H1 (cell line): Measurements from ENCODE around the gene TTLL9. TPM values are rescaled to one million over a fixed set of nuclear protein-coding genes. Genes with fewer than 3 reads are reported as not detected.
A peak's percentile ranks its signal among the peaks of the same experiment; 100 is the strongest.

Source experiments
- CTCF ChIA-PET: fragments of 300-600 bp; sonication (Branson Sonifier 250); formaldehyde crosslinking; loops from one replicate; lab custom pipeline; 2021; ENCODE audit not compliant: partially characterized antibody; lab: Charles Lee
- POLR2A ChIA-PET: fragments of 300-600 bp; sonication (Branson Sonifier 250); formaldehyde crosslinking; loops from one replicate; lab custom pipeline; 2021; ENCODE audit warnings: inconsistent platforms; ENCODE audit not compliant: partially characterized antibody; lab: Charles Lee
- DNase-seq, 2 experiments: peaks; one replicate each; pipeline versions ENCODE4 v3.0.0 to v3.0.0-alpha.2; 2010 to 2022; ENCODE audit warnings: low spot score in 2 of 2, low read depth in 1 of 2, mixed read lengths in 1 of 2
- FAIRE-seq: peaks from 2 replicates; lab custom pipeline; 2011; peaks lifted over from hg19 to GRCh38; lab: Jason Lieb, UNC
- H2AFZ ChIP-seq: 2 replicates; pipeline ENCODE4 v1.8.1; 2012; ENCODE audit warnings: low read length, inconsistent platforms
- H2AK5ac ChIP-seq: 2 replicates; pipeline ENCODE4 v1.6.1; 2013; ENCODE audit warnings: low read depth, low read length
- H2BK120ac ChIP-seq: replicated peaks from 2 replicates; pipeline ENCODE3; 2013; ENCODE audit warnings: low read depth, low read length, inconsistent platforms
- H2BK12ac ChIP-seq: 2 replicates; pipeline ENCODE4 v1.6.1; 2013; ENCODE audit warnings: low read depth, low read length
- H2BK15ac ChIP-seq: 2 replicates; pipeline ENCODE4 v1.6.1; 2013; ENCODE audit warnings: low read length
- H2BK20ac ChIP-seq: 2 replicates; pipeline ENCODE4 v1.6.1; 2013; ENCODE audit warnings: low read length
- H2BK5ac ChIP-seq: 2 replicates; pipeline ENCODE4 v1.6.1; 2013; ENCODE audit warnings: low read depth, low read length
- H3K14ac ChIP-seq: 2 replicates; pipeline ENCODE4 v1.6.1; 2013; ENCODE audit warnings: inconsistent platforms; ENCODE audit not compliant: insufficient read length
- H3K18ac ChIP-seq: 2 replicates; pipeline ENCODE4 v1.6.1; 2013; ENCODE audit warnings: low read length; ENCODE audit errors: extremely low read depth
- H3K23ac ChIP-seq: 2 replicates; pipeline ENCODE4 v1.6.1; 2013; ENCODE audit warnings: inconsistent platforms; ENCODE audit not compliant: insufficient read length
- H3K23me2 ChIP-seq: 2 replicates; pipeline ENCODE4 v1.6.1; 2013; ENCODE audit warnings: low read depth, low read length
- H3K27ac ChIP-seq: 2 replicates; pipeline ENCODE4 v1.6.1; 2011; ENCODE audit warnings: low read depth, low read length, inconsistent platforms
- H3K27me3 ChIP-seq, 4 experiments: replicated peaks in 1 of 4; 1 replicate in 1 of 4; 2 replicates in 3 of 4; pipeline versions ENCODE4 v1.6.1 to v1.8.1; 2011 to 2013; ENCODE audit warnings: low read length in 3 of 4, mild to moderate bottlenecking in 3 of 4, inconsistent platforms in 2 of 4, mixed read lengths in 2 of 4, moderate library complexity in 1 of 4; ENCODE audit not compliant: control insufficient read depth in 3 of 4, insufficient read depth in 3 of 4; ENCODE audit errors: extremely low read depth in 1 of 4
- H3K36me3 ChIP-seq, 4 experiments: 2 replicates each; pipeline versions ENCODE4 v1.6.1 to v1.8.1; 2011 to 2013; ENCODE audit warnings: mild to moderate bottlenecking in 4 of 4, low read length in 3 of 4, moderate library complexity in 2 of 4, control low read depth in 1 of 4, inconsistent platforms in 1 of 4; ENCODE audit not compliant: insufficient read depth in 4 of 4, control insufficient read depth in 2 of 4
- H3K4ac ChIP-seq: replicated peaks from 2 replicates; pipeline ENCODE3; 2013; ENCODE audit warnings: low read length, low read depth, mixed read lengths, inconsistent platforms; ENCODE audit not compliant: insufficient read length
- H3K4me1 ChIP-seq, 4 experiments: replicated peaks in 1 of 4; 1 replicate in 1 of 4; 2 replicates in 3 of 4; pipeline versions ENCODE4 v1.6.1 to v1.8.1; 2011 to 2013; ENCODE audit warnings: low read length in 3 of 4, inconsistent platforms in 2 of 4, mixed read lengths in 1 of 4; ENCODE audit not compliant: insufficient read depth in 4 of 4, control insufficient read depth in 3 of 4
- H3K4me2 ChIP-seq, 2 experiments: 2 replicates each; pipeline versions ENCODE4 v1.6.1 to v1.8.1; 2011 to 2013; ENCODE audit warnings: low read depth in 2 of 2, low read length in 2 of 2, control low read depth in 1 of 2, inconsistent platforms in 1 of 2, mild to moderate bottlenecking in 1 of 2; ENCODE audit not compliant: insufficient read depth in 1 of 2
- H3K4me3 ChIP-seq, 4 experiments: fragments of 200-600, 300-600 bp in 1 of 4; sonication (generic), shearing (Covaris generic), sonication (Bioruptor Twin) in 1 of 4; 2 replicates each; pipeline versions ENCODE4 v1.5.1 to v1.8.1; 2011 to 2016; ENCODE audit warnings: low read length in 4 of 4, low read depth in 3 of 4, control low read depth in 2 of 4, inconsistent platforms in 2 of 4, mild to moderate bottlenecking in 2 of 4, mixed read lengths in 1 of 4, moderate library complexity in 1 of 4; ENCODE audit not compliant: insufficient read depth in 2 of 4; ENCODE audit errors: extremely low read depth in 1 of 4
- H3K56ac ChIP-seq: replicated peaks from 2 replicates; pipeline ENCODE3; 2013; ENCODE audit warnings: low read depth, mild to moderate bottlenecking, mixed read lengths, low read length, inconsistent platforms; ENCODE audit not compliant: insufficient read length
- H3K79me1 ChIP-seq: 2 replicates; pipeline ENCODE4 v1.6.1; 2013; ENCODE audit warnings: low read depth, low read length, control low read depth
- H3K79me2 ChIP-seq, 2 experiments: 2 replicates each; pipeline versions ENCODE4 v1.6.1 to v1.8.1; 2012 to 2013; ENCODE audit warnings: low read length in 2 of 2, mild to moderate bottlenecking in 2 of 2, inconsistent platforms in 1 of 2; ENCODE audit not compliant: insufficient read depth in 2 of 2, control insufficient read depth in 1 of 2
- H3K9ac ChIP-seq, 4 experiments: replicated peaks in 1 of 4; 1 replicate in 1 of 4; 2 replicates in 3 of 4; pipeline versions ENCODE4 v1.6.1 to v1.8.1; 2011 to 2013; ENCODE audit warnings: low read depth in 3 of 4, low read length in 3 of 4, control low read depth in 2 of 4, mild to moderate bottlenecking in 2 of 4, moderate library complexity in 2 of 4, inconsistent platforms in 1 of 4; ENCODE audit errors: extremely low read depth in 1 of 4
- H3K9me3 ChIP-seq, 2 experiments: 2 replicates each; pipeline versions ENCODE4 v1.6.1 to v1.8.1; 2012 to 2013; ENCODE audit warnings: mild to moderate bottlenecking in 2 of 2, moderate library complexity in 2 of 2, control low read depth in 1 of 2, inconsistent platforms in 1 of 2, low read depth in 1 of 2, low read length in 1 of 2, mixed read lengths in 1 of 2; ENCODE audit not compliant: insufficient read depth in 2 of 2
- H4K20me1 ChIP-seq, 2 experiments: replicated peaks in 1 of 2; 2 replicates each; pipeline versions ENCODE3 to v1.8.1; 2011 to 2013; ENCODE audit warnings: inconsistent platforms in 2 of 2, low read length in 2 of 2, mild to moderate bottlenecking in 1 of 2; ENCODE audit not compliant: insufficient read depth in 2 of 2, control insufficient read depth in 1 of 2
- H4K5ac ChIP-seq: 2 replicates; pipeline ENCODE4 v1.6.1; 2013; ENCODE audit warnings: low read length, low read depth, mixed read lengths, inconsistent platforms; ENCODE audit not compliant: insufficient read length
- H4K8ac ChIP-seq: 2 replicates; pipeline ENCODE4 v1.8.0; 2013; ENCODE audit warnings: mild to moderate bottlenecking, moderate library complexity, low read length, inconsistent platforms; ENCODE audit not compliant: insufficient read depth; ENCODE audit errors: extremely low read depth
- H4K91ac ChIP-seq: replicated peaks from 2 replicates; pipeline ENCODE3; 2013; ENCODE audit warnings: low read length, mixed read lengths, inconsistent platforms; ENCODE audit not compliant: insufficient read length
- ATF3 ChIP-seq: IDR thresholded peaks from 2 replicates; pipeline ENCODE4 v1.6.1; 2011; ENCODE audit warnings: low read depth, mild to moderate bottlenecking, low read length; ENCODE audit not compliant: insufficient read depth
- GABPA ChIP-seq: IDR thresholded peaks from 2 replicates; pipeline ENCODE4 v1.6.1; 2011; ENCODE audit warnings: mild to moderate bottlenecking, low read length, moderate library complexity, borderline replicate concordance; ENCODE audit not compliant: insufficient read depth
- JUN ChIP-seq: IDR thresholded peaks from 2 replicates; pipeline ENCODE4 v1.6.1; 2011; ENCODE audit warnings: low read depth, mild to moderate bottlenecking, improper control_type of control experiment, low read length
- POU5F1 ChIP-seq: IDR thresholded peaks from 2 replicates; pipeline ENCODE4 v1.6.1; 2011; ENCODE audit warnings: low read depth, mild to moderate bottlenecking, low read length, moderate library complexity
- RAD21 ChIP-seq, 2 experiments: IDR thresholded peaks in 1 of 2; conservative IDR thresholded peaks in 1 of 2; 2 replicates each; pipeline ENCODE4 v1.6.1; 2011; ENCODE audit warnings: low read depth in 2 of 2, low read length in 2 of 2, improper control_type of control experiment in 1 of 2, inconsistent platforms in 1 of 2, mild to moderate bottlenecking in 1 of 2, moderate library complexity in 1 of 2
- SIRT6 ChIP-seq: IDR thresholded peaks from one replicate; pipeline ENCODE4 v1.7.1; 2012; ENCODE audit warnings: low read length, inconsistent platforms
- SP4 ChIP-seq: IDR thresholded peaks from 2 replicates; pipeline ENCODE4 v1.6.1; 2012; ENCODE audit warnings: low read length, inconsistent platforms
- TAF7 ChIP-seq: optimal IDR thresholded peaks from 2 replicates; pipeline ENCODE3; 2011; ENCODE audit warnings: low read depth, mild to moderate bottlenecking, inconsistent platforms, low read length, moderate library complexity, borderline replicate concordance
- YY1 ChIP-seq: IDR thresholded peaks from 2 replicates; pipeline ENCODE4 v1.6.1; 2011; ENCODE audit warnings: low read depth, mild to moderate bottlenecking, low read length
- WGBS, 2 experiments: shearing (Covaris generic) in 1 of 2; methylation state at CpG; one replicate each; pipeline versions ENCODE4 v1.1.6 to v1.1.7; 2013 to 2015; ENCODE audit warnings: low lambda C conversion rate in 2 of 2, mixed read lengths in 2 of 2, inconsistent platforms in 1 of 2, low coverage in 1 of 2, missing lambda C conversion rate in 1 of 2; ENCODE audit not compliant: insufficient replicate concordance in 2 of 2, insufficient coverage in 1 of 2, insufficient read length in 1 of 2; ENCODE audit errors: extremely low coverage in 1 of 2, missing lambda C conversion rate in 1 of 2; 5-methylcytosine and 5-hydroxymethylcytosine counted together
- polyA plus RNA-seq, 7 experiments: library from polyadenylated mRNA; depleted of rRNA in 3 of 7; stranded (reverse) in 5 of 7; unstranded in 2 of 7; fragments of >200 nt in 5 of 7; fragments of 200-250 nt in 2 of 7; gene quantifications; 1 replicate in 5 of 7; 2 replicates in 1 of 7; 4 replicates in 1 of 7; pipeline versions ENCODE4 v1.2.1 to v1.2.3, GENCODE V29; 2011 to 2013; ENCODE audit warnings: missing spikeins in 2 of 7, mixed read lengths in 2 of 7
- total RNA-seq: library from RNA; stranded (reverse); fragmentation: NEBNext Ultra II Directional; extraction: Animal tissue kit (Norgen Biotek cat#: 25700); gene quantifications from 2 replicates; pipeline ENCODE4 v1.2.1, GENCODE V29; 2021

The TTLL9 gene
- total and polyA plus RNA-seq, 2 of the 8 experiments (the other 6 are each of a cell fraction or from before 2014, with no cell fraction given): 0.06 TPM; not detected in 1

- no peak overlapping the region for H4K91ac ChIP-seq
- CTCF ChIA-PET: interaction anchor here (1.1 kb wide), 1 partner anchor 27 kb away, joined by 3 read pairs; no protein-coding TSS in a partner anchor
- peaks cover 2% of the 10 kb centered on the region; the same call in 1 of the 2 replicates for H3K23me2 ChIP-seq
- no peaks in the 10 kb centered on the region for H3K79me2 ChIP-seq
- H3K56ac ChIP-seq: no peak overlapping the region
- 92% methylated on average over 5 of the region's 5 CpGs; no CpG with 5 or more reads in 1 of the 2 experiments for WGBS, 2 experiments
- no peak overlapping the region for H2AK5ac ChIP-seq
- no peaks in the 10 kb centered on the region for H3K36me3 ChIP-seq
- no peak overlapping the region for H3K27ac ChIP-seq
- no peak overlapping the region for H3K4ac ChIP-seq
- H3K9ac ChIP-seq: no peak overlapping the region
- peaks cover 12 to 31% (median 24%) of the 10 kb centered on the region in 4 experiments for H3K4me1 ChIP-seq
- no peaks in the 10 kb centered on the region for H4K20me1 ChIP-seq
- H3K79me1 ChIP-seq: no peaks in the 10 kb centered on the region
- no peak overlapping the region for H4K8ac ChIP-seq
- no peak overlapping the region for H3K14ac ChIP-seq
- POLR2A ChIA-PET: interaction anchor here (1.0 kb wide), 1 partner anchor 8 kb away, joined by 3 read pairs; no protein-coding TSS in a partner anchor
- H3K4me2 ChIP-seq: no peak overlapping the region
- H4K5ac ChIP-seq: no peak overlapping the region
- TF ChIP-seq ATF3 (no peak), SIRT6 (no peak), POU5F1 (no peak), RAD21 (IDR thresholded peaks at IDR 0.05 in 1 of 2, conservative IDR thresholded peaks at IDR 0.05 in 1 of 2; ENCODE audit: low read depth in 2 of 2, low read length in 2 of 2) (no peak), JUN (no peak), SP4 (no peak), YY1 (no peak), GABPA (no peak), TAF7 (no peak)
- no peak overlapping the region for H2BK120ac ChIP-seq
- no peak overlapping the region for H2AFZ ChIP-seq
- 0 out of 2 replicates have a peak overlapping the region, but pooled peaks have one; percentile 3 for H2BK12ac ChIP-seq
- no peak for FAIRE-seq
- no peak overlapping the region for H3K18ac ChIP-seq
- no peak overlapping the region for H2BK20ac ChIP-seq
- DNase-seq: no peak
- H2BK5ac ChIP-seq: no peak overlapping the region
- H3K4me3 ChIP-seq: no peak overlapping the region
- no peaks in the 10 kb centered on the region for H3K9me3 ChIP-seq
- H2BK15ac ChIP-seq: no peak overlapping the region
- no peak overlapping the region for H3K23ac ChIP-seq
- H3K27me3 ChIP-seq: peaks cover 0 to 2% (median 0%) of the 10 kb centered on the region in 4 experiments; a peak in 1 of 7 replicates
Measured at GRCh38 chr20:31908016-31908415, 37.6 kb downstream of the TTLL9 start.
